DOHH2 (cell line): ENCODE measurements around the gene SLC25A53.

ENCODE experiments used
- EZH2phosphoT487 ChIP-seq: fragments of 200-600 bp; sonication (generic); IDR thresholded peaks from 2 replicates; pipeline ENCODE4 v1.6.1; 2017; ENCODE audit warnings: borderline replicate concordance, mild to moderate bottlenecking, antibody characterized with exemption, low read length, moderate library complexity, mixed read lengths
- TF ChIP-seq, protein P1 (sequence below): fragments of 200-600 bp; sonication (generic); IDR thresholded peaks from one replicate; pipeline ENCODE4 v1.5.1; 2014; ENCODE audit warnings: antibody characterized with exemption, mild to moderate bottlenecking, low read depth, low read length; ENCODE audit not compliant: poor library complexity, severe bottlenecking

DNA sequence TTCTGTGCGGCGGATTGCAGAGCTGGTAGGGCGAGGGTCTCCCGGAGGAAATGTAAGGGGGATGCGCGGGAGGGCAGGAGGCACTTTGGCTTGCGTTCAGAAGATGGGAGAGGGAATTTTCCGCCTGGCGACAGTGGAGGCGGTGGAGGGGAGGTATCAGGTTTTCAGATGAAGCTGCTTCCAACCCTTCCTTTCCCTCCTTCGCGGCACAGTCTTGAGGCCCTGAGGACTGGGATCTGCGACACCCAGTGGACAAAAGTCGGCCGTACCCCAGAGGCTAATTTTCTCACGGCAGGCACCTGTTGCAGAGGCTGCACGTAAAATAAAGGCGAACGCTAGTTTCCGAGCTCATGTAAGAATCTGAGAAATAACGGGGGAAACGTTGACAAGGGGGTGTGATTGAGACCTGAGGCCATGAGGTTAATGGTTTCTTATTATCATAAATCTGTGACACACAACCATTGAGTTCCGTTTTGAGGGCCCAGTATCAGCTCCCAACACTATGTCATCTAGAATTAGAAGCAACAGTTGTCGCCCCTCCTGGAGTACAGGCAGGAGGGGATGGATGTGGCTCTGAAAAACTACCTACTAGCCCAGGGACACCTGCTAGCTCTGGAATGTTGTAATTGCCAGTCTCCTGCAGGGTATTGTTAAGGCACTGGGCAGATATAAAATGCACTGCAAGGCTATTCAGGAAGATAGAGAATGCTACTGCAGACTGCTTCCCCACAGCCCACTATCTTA, 43.4 kb downstream of the SLC25A53 start:
- TF ChIP-seq, protein P1, sequence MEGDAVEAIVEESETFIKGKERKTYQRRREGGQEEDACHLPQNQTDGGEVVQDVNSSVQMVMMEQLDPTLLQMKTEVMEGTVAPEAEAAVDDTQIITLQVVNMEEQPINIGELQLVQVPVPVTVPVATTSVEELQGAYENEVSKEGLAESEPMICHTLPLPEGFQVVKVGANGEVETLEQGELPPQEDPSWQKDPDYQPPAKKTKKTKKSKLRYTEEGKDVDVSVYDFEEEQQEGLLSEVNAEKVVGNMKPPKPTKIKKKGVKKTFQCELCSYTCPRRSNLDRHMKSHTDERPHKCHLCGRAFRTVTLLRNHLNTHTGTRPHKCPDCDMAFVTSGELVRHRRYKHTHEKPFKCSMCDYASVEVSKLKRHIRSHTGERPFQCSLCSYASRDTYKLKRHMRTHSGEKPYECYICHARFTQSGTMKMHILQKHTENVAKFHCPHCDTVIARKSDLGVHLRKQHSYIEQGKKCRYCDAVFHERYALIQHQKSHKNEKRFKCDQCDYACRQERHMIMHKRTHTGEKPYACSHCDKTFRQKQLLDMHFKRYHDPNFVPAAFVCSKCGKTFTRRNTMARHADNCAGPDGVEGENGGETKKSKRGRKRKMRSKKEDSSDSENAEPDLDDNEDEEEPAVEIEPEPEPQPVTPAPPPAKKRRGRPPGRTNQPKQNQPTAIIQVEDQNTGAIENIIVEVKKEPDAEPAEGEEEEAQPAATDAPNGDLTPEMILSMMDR = peak; percentile 58
- TF ChIP-seq EZH2phosphoT487 = no peak
